B cell (primary cell): ENCODE results near the gene GBP2. TPM values are rescaled to one million over a fixed set of nuclear protein-coding genes. Genes with fewer than 3 reads are reported as not detected.

Source experiments
- ATAC-seq: fragments of 200-7000 bp; cut with Tn5 transposase; one replicate; pipeline ENCODE4 v1.10.0; 2021; ENCODE audit warnings: low read depth, mild to moderate bottlenecking, moderate number of reproducible peaks, moderate library complexity
- CTCF ChIA-PET: fragments of 350-600 bp; sonication (Branson Sonifier 250); formaldehyde crosslinking; loops from one replicate; lab custom pipeline; 2021; ENCODE audit warnings: antibody characterized with exemption, inconsistent platforms; lab: Charles Lee
- POLR2A ChIA-PET: fragments of 350-600 bp; sonication (Branson Sonifier 250); formaldehyde crosslinking; loops from one replicate; lab custom pipeline; 2021; ENCODE audit warnings: antibody characterized with exemption; lab: Charles Lee
- DNase-seq: peaks from one replicate; pipeline ENCODE4 v3.0.0; 2013
- H2AFZ ChIP-seq: 2 replicates; pipeline ENCODE4 v1.6.1; 2012; ENCODE audit warnings: mild to moderate bottlenecking, low read depth, low read length; ENCODE audit not compliant: insufficient read depth, poor library complexity, severe bottlenecking
- H3K27ac ChIP-seq, 2 donors: 1 replicate in 1 of 2; 2 replicates in 1 of 2; pipeline ENCODE4 v1.5.1; 2012 to 2013; ENCODE audit warnings: low read length in 2 of 2, mild to moderate bottlenecking in 2 of 2, moderate library complexity in 1 of 2
- H3K27me3 ChIP-seq, 4 experiments: fragments of 200-600 bp in 1 of 4; sonication (generic) in 1 of 4; replicated peaks in 1 of 4; 1 replicate in 2 of 4; 2 replicates in 2 of 4; pipeline versions ENCODE4 v1.6.1 to v1.7.0; 2013 to 2016; ENCODE audit warnings: low read length in 3 of 4, mild to moderate bottlenecking in 2 of 4, mixed read lengths in 1 of 4, moderate library complexity in 1 of 4; ENCODE audit not compliant: insufficient read depth in 4 of 4, control insufficient read depth in 3 of 4; ENCODE audit errors: control extremely low read depth in 1 of 4
- H3K36me3 ChIP-seq, 2 experiments: replicated peaks in 1 of 2; 1 replicate in 1 of 2; 2 replicates in 1 of 2; pipeline versions ENCODE4 v1.6.1 to v1.7.1; 2013; ENCODE audit warnings: low read length in 1 of 2; ENCODE audit not compliant: insufficient read depth in 2 of 2, control insufficient read depth in 1 of 2; ENCODE audit errors: control extremely low read depth in 1 of 2, extremely low read depth in 1 of 2
- H3K4me1 ChIP-seq, 2 donors: fragments of 200-600 bp in 1 of 2; sonication (generic) in 1 of 2; 1 replicate in 1 of 2; 2 replicates in 1 of 2; pipeline versions ENCODE4 v1.5.1 to v1.6.1; 2013 to 2017; ENCODE audit warnings: low read length in 2 of 2; ENCODE audit not compliant: control insufficient read depth in 2 of 2, insufficient read depth in 2 of 2
- H3K4me2 ChIP-seq: replicated peaks from 2 replicates; pipeline ENCODE3; 2012; ENCODE audit warnings: mild to moderate bottlenecking, low read depth, low read length; ENCODE audit not compliant: poor library complexity, severe bottlenecking
- H3K4me3 ChIP-seq, 5 experiments: fragments of 200-600 bp in 1 of 5; sonication (generic) in 1 of 5; 1 replicate in 3 of 5; 2 replicates in 2 of 5; pipeline versions ENCODE4 v1.5.1 to v1.7.0; 2011 to 2016; ENCODE audit warnings: low read length in 4 of 5, mild to moderate bottlenecking in 4 of 5, low read depth in 2 of 5, control low read depth in 1 of 5, moderate library complexity in 1 of 5; ENCODE audit not compliant: insufficient read depth in 1 of 5; ENCODE audit errors: control extremely low read depth in 1 of 5, extremely low read depth in 1 of 5
- H3K79me2 ChIP-seq: fragments of 200-600 bp; sonication (generic); one replicate; pipeline ENCODE4 v1.6.0; 2016; ENCODE audit warnings: low read length; ENCODE audit not compliant: control insufficient read depth, insufficient read depth
- H3K9ac ChIP-seq: fragments of 200-600 bp; sonication (generic); 2 replicates; pipeline ENCODE4 v1.6.1; 2017; ENCODE audit warnings: mild to moderate bottlenecking, low read length, moderate library complexity
- H3K9me3 ChIP-seq, 3 donors: one replicate each; pipeline versions ENCODE4 v1.6.1 to v1.7.1; 2013; ENCODE audit warnings: low read length in 2 of 3; ENCODE audit not compliant: control insufficient read depth in 2 of 3, insufficient read depth in 1 of 3; ENCODE audit errors: control extremely low read depth in 1 of 3
- H4K20me1 ChIP-seq: 2 replicates; pipeline ENCODE4 v1.6.0; 2012; ENCODE audit warnings: mild to moderate bottlenecking, low read length; ENCODE audit not compliant: insufficient read depth, control insufficient read depth, poor library complexity, severe bottlenecking
- H3K27ac Mint-ChIP-seq: one replicate; pipeline ENCODE4 v1.8.0; 2021; ENCODE audit warnings: mixed read lengths
- H3K27me3 Mint-ChIP-seq: one replicate; pipeline ENCODE4 v1.8.0; 2021; ENCODE audit warnings: mixed read lengths
- H3K4me1 Mint-ChIP-seq: one replicate; pipeline ENCODE4 v1.8.0; 2021; ENCODE audit warnings: mixed read lengths
- H3K4me3 Mint-ChIP-seq: one replicate; pipeline ENCODE4 v1.8.0; 2021; ENCODE audit warnings: mixed read lengths
- H3K9me3 Mint-ChIP-seq: one replicate; pipeline ENCODE4 v1.8.0; 2022; ENCODE audit warnings: mixed read lengths; ENCODE audit not compliant: insufficient read depth
- EZH2 ChIP-seq: IDR thresholded peaks from 2 replicates; pipeline ENCODE4 v1.6.1; 2012; ENCODE audit warnings: borderline replicate concordance, low read depth, mild to moderate bottlenecking, moderate library complexity, low read length; ENCODE audit not compliant: insufficient read depth, poor library complexity, severe bottlenecking
- WGBS: methylation state at CpG from one replicate; pipeline ENCODE4 v1.1.5; 2013; ENCODE audit warnings: missing lambda C conversion rate; ENCODE audit not compliant: insufficient coverage; 5-methylcytosine and 5-hydroxymethylcytosine counted together
- intact Hi-C: fragments of 100-400 bp; cut with micrococcal nuclease; formaldehyde crosslinking; loops from one replicate; pipeline ENCODE4 v1.10.0; 2022
- polyA plus RNA-seq: library from polyadenylated mRNA; depleted of rRNA; stranded (reverse); fragments of >200 nt; gene quantifications from 2 replicates; pipeline ENCODE4 v1.2.3, GENCODE V29; 2012
- total RNA-seq, 2 donors: library from RNA; stranded (reverse); fragments of 120-200 nt in 1 of 2; gene quantifications; 1 replicate in 1 of 2; 2 replicates in 1 of 2; pipeline versions ENCODE4 v1.2.3 to v1.2.4, GENCODE V29; 2013 to 2022
- TF ChIP-seq, protein P1 (sequence below): fragments of 200-600 bp; IDR thresholded peaks from one replicate; pipeline ENCODE4 v1.8.0; 2022; ENCODE audit warnings: antibody characterized with exemption, mild to moderate bottlenecking

GBP2 gene
- total and polyA plus RNA-seq, 2 donors (not counting 1 experiment from before 2014, with no cell fraction given) = 8.2 to 31.9 TPM

DNA sequence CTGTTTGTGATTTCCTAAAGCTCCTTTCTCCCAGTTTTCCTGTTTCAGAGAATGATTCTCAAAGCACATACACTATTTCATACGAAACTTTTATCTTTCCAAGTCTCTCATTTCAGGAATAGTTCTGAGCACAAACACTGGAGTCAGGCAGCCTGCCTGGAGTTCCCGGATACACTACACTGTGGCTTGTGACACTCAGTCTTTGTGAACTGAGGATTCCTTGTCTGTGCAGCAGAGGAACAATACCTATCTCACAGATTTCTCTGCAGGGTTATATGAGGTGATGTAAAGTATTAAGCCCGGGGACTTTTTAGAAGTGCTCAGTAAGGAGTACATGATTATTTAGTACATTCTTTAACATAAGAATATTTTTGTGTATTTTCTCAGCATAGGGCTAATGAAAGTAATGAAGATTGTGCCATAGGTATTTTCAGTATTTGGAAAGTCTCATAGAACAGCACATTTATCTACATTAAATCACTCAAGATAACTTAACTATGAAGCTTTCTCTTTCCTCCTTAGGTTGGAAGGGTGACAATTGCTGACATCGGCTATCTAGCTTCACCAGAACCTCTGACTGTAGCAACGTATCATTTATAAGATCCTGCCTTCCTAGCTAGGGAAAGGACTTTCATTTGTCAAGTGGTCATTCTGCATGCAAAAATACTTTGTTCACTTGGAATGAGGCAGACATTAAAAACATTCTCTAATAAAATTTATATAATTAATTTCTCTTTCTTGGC lies 12.9 kb downstream of the GBP2 start:
- no peak overlapping the region for H3K27ac ChIP-seq
- no peak overlapping the region for H3K27ac Mint-ChIP-seq
- no peak for DNase-seq
- intact Hi-C loops = no loop called here
- H3K36me3 ChIP-seq = peaks cover 0 to 24% of the 10 kb centered on the region in 2 experiments
- ATAC-seq = no peak
- no peaks in the 10 kb centered on the region for H3K9me3 ChIP-seq
- no peak overlapping the region for H3K4me2 ChIP-seq
- H3K4me3 ChIP-seq = no peak overlapping the region
- CTCF ChIA-PET = no interaction called here
- H3K27me3 ChIP-seq = no peaks in the 10 kb centered on the region
- H3K9me3 Mint-ChIP-seq = no peaks in the 10 kb centered on the region
- no peaks in the 10 kb centered on the region for H3K4me1 ChIP-seq
- no peak overlapping the region for H2AFZ ChIP-seq
- no peaks in the 10 kb centered on the region for H3K4me1 Mint-ChIP-seq
- TF ChIP-seq, protein P1, sequence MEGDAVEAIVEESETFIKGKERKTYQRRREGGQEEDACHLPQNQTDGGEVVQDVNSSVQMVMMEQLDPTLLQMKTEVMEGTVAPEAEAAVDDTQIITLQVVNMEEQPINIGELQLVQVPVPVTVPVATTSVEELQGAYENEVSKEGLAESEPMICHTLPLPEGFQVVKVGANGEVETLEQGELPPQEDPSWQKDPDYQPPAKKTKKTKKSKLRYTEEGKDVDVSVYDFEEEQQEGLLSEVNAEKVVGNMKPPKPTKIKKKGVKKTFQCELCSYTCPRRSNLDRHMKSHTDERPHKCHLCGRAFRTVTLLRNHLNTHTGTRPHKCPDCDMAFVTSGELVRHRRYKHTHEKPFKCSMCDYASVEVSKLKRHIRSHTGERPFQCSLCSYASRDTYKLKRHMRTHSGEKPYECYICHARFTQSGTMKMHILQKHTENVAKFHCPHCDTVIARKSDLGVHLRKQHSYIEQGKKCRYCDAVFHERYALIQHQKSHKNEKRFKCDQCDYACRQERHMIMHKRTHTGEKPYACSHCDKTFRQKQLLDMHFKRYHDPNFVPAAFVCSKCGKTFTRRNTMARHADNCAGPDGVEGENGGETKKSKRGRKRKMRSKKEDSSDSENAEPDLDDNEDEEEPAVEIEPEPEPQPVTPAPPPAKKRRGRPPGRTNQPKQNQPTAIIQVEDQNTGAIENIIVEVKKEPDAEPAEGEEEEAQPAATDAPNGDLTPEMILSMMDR = no peak
- no peak for TF ChIP-seq EZH2
- POLR2A ChIA-PET = no interaction called here
- H3K4me3 Mint-ChIP-seq = no peak overlapping the region
- no peaks in the 10 kb centered on the region for H4K20me1 ChIP-seq
- no peaks in the 10 kb centered on the region for H3K27me3 Mint-ChIP-seq
- no peaks in the 10 kb centered on the region for H3K79me2 ChIP-seq
- 100% methylated on average over 2 of the region's 5 CpGs for WGBS
- H3K9ac ChIP-seq = no peak overlapping the region

DNA sequence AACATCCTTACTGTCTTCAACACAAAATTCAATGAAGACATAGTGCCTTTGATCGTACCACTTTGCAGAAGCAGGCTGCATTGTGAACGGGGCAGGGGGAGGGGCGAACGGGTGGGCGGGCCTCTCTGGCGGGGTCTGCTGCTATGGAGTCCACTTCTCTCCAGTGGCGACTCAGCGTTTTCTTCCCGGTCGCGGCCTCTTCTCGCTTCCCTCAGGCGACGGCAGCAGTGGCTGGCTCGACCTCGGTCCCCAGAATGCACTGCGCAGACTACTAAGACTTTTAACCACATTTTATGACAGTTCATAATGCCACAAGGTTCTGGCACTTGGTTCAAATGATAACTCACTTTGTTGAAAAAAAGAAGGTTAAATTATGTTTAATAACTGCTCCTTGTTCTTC lies 21.2 kb downstream of the GBP2 start:
- no peaks in the 10 kb centered on the region for H3K9me3 Mint-ChIP-seq
- Histone ChIP-seq H3K79me2 (no peaks in the 10 kb centered on the region), H3K4me1 (no peaks in the 10 kb centered on the region), H3K9me3 (peaks cover 0 to 3% (median 0%) of the 10 kb centered on the region in 3 donors), H3K36me3 (peaks cover 1 to 9% of the 10 kb centered on the region in 2 experiments), H2AFZ (no peak overlapping the region), H3K4me2 (no peak overlapping the region), H3K27ac (no peak overlapping the region), H4K20me1 (no peaks in the 10 kb centered on the region), H3K9ac (no peak overlapping the region), H3K4me3 (no peak overlapping the region), H3K27me3 (no peaks in the 10 kb centered on the region)
- H3K27ac Mint-ChIP-seq = no peak overlapping the region
- no peak for DNase-seq
- no peak overlapping the region for H3K4me3 Mint-ChIP-seq
- intact Hi-C loops = no loop called here
- H3K27me3 Mint-ChIP-seq = peaks cover 6% of the 10 kb centered on the region
- no peak for ATAC-seq
- WGBS = 99% methylated on average over 12 of the region's 17 CpGs
- ChIA-PET POLR2A (no interaction called here), CTCF (no interaction called here)
- no peak for TF ChIP-seq EZH2
- TF ChIP-seq, protein P1 = no peak
- no peaks in the 10 kb centered on the region for H3K4me1 Mint-ChIP-seq
